ACHN (cell line): ENCODE data around the gene AHCTF1.

Experiments used
- DNase-seq: peaks from one replicate; pipeline ENCODE4 v3.0.0-alpha.2; 2015
- in situ Hi-C: cut with HindIII; loops from 2 replicates; pipeline ENCODE4 v1.10.0; 2017; ENCODE audit warnings: low sequenced_read_pairs, low pct_ligation_motif_present, low pct_unique_long_range_greater_than_20kb

AHCTF1 gene

DNA sequence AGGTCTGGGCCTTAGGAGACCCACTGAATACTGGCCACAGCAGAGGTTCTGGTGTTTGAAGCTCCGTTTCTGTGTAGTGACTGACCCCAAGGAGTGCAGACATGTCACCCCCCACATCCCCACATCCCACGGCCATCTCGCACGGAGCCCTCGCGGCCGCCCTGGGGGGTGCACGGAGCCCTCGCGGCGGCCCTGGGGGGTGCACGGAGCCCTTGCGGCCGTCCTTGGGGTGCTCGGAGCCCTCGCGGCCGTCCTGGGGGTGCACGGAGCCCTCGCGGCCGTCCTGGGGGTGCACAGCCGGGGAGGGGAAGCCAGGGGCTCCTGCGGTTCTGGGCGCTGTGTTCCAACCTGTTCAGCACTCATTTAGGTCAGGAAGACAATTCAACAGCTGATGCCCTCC is 139.1 kb downstream of the AHCTF1 start:
- DNase-seq, result no peak
- in situ Hi-C loops, result no loop called here

DNA sequence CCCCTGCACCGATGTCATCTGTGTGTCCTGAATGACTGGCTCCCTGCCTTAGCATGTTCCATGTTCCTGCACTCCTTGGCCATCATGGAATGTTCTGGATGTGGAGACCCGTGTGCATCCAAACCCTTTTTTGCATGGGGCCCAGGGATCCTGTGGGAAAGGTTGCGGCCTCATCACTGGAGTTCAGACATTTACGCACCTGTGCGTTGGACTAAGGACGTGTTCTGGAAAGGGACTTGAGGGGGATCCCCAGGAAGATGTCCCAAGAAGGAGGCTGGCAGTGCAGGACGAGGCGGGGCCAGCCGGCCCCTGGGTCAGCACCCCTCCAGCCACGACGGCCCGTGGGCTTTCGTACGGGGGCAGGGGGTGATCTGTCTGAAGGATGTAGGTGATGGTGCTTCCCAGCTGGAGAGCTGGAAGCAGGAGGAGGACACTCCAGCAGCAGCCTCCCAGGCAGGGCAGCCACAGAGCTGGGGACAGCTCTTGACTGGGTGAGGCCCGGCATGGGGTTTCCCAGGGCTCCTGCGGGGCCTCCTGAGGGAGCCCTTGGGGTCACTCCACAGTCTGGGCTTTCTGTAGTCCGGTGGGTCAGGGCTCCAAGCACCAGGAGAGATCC is 140.3 kb downstream of the AHCTF1 start:
- in situ Hi-C loops, result no loop called here
- DNase-seq, result no peak

DNA sequence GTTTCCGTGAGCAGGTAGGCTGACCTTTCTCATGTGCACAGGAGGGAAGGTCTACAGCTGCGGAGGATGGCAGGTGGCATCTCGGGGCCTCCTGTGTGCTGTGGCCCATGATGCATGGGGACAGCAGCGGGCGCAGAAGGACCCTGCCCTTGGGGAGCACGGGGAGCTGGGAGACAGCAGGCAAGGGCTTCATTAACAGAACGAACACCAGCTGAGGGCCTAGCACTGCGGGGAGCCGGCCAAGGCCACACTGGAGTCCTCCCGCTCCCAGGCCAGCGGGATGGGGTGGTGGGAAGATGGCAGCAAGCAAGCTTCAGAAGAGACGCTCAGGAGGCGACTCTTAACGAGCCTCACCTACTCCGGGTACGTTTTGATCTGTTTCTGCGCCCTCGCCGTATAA is 140.9 kb downstream of the AHCTF1 start:
- no peak for DNase-seq

DNA sequence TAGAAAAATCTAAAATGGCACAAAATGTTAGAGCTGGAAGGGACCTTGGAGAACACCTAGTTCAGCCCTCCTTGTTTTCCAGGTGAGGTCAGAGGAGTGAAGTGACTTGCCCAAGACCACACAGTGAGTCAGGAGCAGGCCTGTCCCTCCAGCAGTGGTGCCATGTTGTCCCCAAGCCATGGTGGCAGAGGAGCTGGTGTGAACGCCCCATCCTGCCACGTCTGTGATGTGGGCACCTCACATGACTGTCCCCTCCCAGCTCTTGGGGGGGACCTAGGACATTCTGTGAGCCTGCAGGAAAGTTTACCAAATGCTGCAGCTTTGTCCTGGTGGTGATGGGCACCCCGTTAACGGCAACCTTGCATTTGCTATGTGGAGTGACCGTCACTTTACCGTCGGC is 141.4 kb downstream of the AHCTF1 start:
- in situ Hi-C loops, result no loop called here
- no peak for DNase-seq

More for the DNA sequence above, 140.9 kb downstream of the AHCTF1 start:
- in situ Hi-C loops, result no loop called here

DNA sequence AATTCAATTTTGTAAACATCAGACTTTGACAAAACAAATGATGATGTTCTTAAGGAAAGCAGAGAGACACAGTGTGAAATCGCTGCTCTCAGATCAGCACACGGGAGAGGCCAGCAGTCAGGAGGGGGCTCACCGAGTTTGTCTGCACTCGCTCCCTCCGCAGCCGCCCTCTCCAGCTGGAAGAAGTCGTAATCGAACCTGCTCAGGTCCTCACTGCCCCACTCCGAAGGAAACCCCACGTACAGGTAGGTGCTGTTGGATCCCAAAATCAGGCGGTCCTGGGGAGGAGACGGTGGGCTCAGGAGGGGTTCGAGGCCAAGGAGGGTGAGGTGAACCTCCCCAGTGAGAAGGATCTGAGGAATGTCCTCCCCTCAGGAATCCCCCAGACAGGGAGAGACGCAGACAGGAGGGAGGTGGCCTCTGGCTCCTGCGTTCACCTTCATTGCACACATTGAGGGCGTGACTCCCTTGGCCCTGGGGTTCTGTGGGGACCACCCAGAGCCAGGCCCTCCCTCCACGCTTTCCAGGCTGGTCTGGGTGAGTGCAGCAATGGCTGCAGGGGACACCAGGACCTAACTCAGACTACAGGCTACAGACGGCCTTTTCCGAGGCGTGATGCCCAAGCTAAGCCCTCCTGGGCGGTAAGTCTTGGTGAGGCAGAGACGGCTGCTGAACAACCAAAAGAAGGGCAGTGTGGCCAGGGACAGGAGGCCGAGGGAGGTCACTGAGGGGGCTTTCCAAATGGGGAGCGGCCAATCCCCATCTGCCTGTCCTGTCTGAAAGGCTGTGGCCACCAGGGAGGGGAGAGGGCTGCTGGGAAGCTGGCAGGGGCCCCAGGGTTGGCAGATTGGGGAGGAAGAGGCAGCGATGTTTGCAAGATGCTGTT is 142.1 kb downstream of the AHCTF1 start:
- in situ Hi-C loops, result no loop called here
- DNase-seq, result no peak
